Neural crest cell (in vitro differentiated cells): Measurements from ENCODE around the gene LPAR2. TPM values are rescaled to one million over a fixed set of nuclear protein-coding genes. Genes with fewer than 3 reads are reported as not detected.

Experiments
- DNase-seq: peaks from one replicate; pipeline ENCODE4 v3.0.0; 2021; ENCODE audit warnings: low read depth, mixed read lengths, low spot score
- H3K27ac Mint-ChIP-seq: one replicate; pipeline ENCODE4 v1.8.0; 2021; ENCODE audit warnings: mild to moderate bottlenecking, mixed read lengths; ENCODE audit not compliant: unreplicated experiment
- H3K27me3 Mint-ChIP-seq: 2 replicates; pipeline ENCODE4 v1.8.0; 2021; ENCODE audit warnings: low read depth, mild to moderate bottlenecking, mixed read lengths
- H3K36me3 Mint-ChIP-seq: 2 replicates; pipeline ENCODE4 v1.8.0; 2021; ENCODE audit warnings: low read depth, mild to moderate bottlenecking, mixed read lengths
- H3K4me1 Mint-ChIP-seq: 2 replicates; pipeline ENCODE4 v1.8.0; 2021; ENCODE audit warnings: mixed read lengths
- H3K4me3 Mint-ChIP-seq: one replicate; pipeline ENCODE4 v1.8.0; 2021; ENCODE audit warnings: mild to moderate bottlenecking, mixed read lengths
- H3K9me3 Mint-ChIP-seq: 2 replicates; pipeline ENCODE4 v1.8.0; 2021; ENCODE audit warnings: mixed read lengths
- CTCF ChIP-seq: fragments of 200-600 bp; sonication (generic); conservative IDR thresholded peaks from 2 replicates; pipeline ENCODE4 v1.5.0; 2021; ENCODE audit warnings: antibody characterized with exemption, mild to moderate bottlenecking
- total RNA-seq: library from RNA; stranded (reverse); gene quantifications from 2 replicates; pipeline ENCODE4 v1.2.1, GENCODE V29; 2021

The LPAR2 gene
- total RNA-seq, 1 donor from 2014 or later, result 115 TPM

- Mint-ChIP-seq H3K4me3 (no peak overlapping the region), H3K36me3 (peaks cover 2% of the 10 kb centered on the region), H3K27ac (no peak overlapping the region), H3K4me1 (peaks cover 17% of the 10 kb centered on the region), H3K9me3 (no peaks in the 10 kb centered on the region), H3K27me3 (peaks cover 3% of the 10 kb centered on the region)
- TF ChIP-seq CTCF, result no peak
- no peak for DNase-seq
Observed at GRCh38 chr19:19645233-19645870, 17.3 kb upstream of the LPAR2 start.

- no peak for TF ChIP-seq CTCF
- peak overlapping the region; percentile 94 for H3K27ac Mint-ChIP-seq
- peaks cover 3% of the 10 kb centered on the region for H3K27me3 Mint-ChIP-seq
- no peaks in the 10 kb centered on the region for H3K36me3 Mint-ChIP-seq
- peaks cover 17% of the 10 kb centered on the region for H3K4me1 Mint-ChIP-seq
- H3K4me3 Mint-ChIP-seq, result peak overlapping the region; percentile 94
- no peak for DNase-seq
- no peaks in the 10 kb centered on the region for H3K9me3 Mint-ChIP-seq
Observed at GRCh38 chr19:19644054-19644388, 16.0 kb upstream of the LPAR2 start.

DNA sequence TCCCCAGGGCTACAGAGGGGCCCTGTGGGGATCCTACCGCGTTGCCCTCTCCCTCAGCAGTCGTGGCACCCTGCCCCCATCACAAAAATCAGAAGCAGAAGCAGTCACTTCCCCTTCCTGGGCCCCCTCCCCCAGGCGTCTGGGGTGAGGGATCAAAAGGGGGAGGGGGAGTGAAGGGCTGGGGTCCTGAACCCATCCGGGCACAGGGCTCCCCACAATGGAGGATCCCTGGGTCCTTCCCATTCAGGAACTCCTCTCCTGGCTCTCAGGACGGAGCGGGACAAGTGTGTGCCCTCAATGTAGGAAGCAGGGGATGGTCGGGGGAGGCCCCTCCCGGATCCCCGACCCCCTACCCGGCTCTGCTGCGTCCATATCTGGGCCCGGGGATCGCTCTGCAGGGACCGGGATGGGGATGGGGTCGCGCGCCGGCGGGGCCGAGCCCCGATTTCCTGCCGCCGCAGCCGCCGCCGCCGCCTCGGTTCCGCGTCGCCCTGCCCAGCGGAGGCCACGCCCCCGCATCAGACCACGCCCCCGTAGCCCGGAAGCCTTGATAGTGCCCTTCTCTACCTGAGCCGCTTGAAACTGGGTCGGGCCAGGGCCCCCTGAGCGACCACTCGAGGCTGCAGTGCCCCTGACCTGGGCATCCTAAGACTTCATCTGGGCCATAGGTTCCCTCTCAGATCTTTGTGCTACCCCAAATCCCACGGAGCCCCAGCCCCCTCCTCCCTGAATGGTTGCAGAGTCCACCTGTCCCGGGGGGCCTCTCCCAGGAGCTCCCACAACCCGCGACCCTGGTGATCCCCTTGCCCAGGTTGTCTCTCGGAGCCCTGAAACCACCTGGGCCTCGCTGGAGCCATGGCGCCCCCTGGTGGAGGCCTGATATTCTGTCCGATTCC lies 15.4 kb upstream of the LPAR2 start, which contains the start of gene GMIP:
TSS of gene GMIP (minus strand) at position 500 of the 896 bp plus-strand sequence. CDS start at position 372, 128 bp downstream.
- H3K9me3 Mint-ChIP-seq, result no peaks in the 10 kb centered on the region
- H3K4me3 Mint-ChIP-seq, result peak within 1 kb of the TSS; percentile 94
- peak; percentile 79 for DNase-seq
- peaks cover 17% of the 10 kb centered on the region for H3K4me1 Mint-ChIP-seq
- peaks cover 3% of the 10 kb centered on the region for H3K27me3 Mint-ChIP-seq
- peak; percentile 94 for TF ChIP-seq CTCF
- H3K27ac Mint-ChIP-seq, result peak within 1 kb of the TSS; percentile 95
- H3K36me3 Mint-ChIP-seq, result no peaks in the 10 kb centered on the region

DNA sequence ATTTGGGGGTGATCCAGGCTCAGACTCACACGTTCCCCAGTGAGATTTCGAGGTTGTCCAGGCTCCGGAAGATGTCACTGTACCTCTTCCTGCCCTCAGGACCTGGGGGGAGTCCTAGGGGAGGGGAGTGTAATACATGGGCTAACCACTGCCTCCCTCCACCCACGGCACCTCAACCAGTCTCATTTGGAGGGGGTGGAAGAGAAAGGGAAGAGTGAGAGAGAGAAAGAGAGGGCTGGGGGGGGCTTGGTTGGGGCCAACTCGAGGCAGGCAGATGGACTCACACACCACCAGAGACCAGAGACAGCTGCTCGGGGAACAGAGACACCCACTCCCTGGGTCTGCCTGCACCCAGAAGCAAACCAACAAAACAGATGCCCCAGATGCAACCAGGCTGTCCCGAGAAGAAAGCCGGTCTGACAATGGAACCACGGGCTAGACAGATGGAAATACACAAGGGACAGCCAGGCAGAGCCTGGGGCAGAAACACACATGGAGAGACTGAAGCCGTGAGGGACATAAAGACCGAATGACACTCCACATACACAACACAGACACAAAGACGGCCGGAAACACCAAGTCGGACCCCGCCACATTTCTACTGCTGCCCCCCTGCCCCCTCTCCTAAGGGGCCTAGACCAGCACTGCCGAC lies 14.6 kb upstream of the LPAR2 start:
- no peak for TF ChIP-seq CTCF
- peaks cover 3% of the 10 kb centered on the region for H3K27me3 Mint-ChIP-seq
- no peak for DNase-seq
- H3K4me1 Mint-ChIP-seq, result peaks cover 17% of the 10 kb centered on the region
- no peaks in the 10 kb centered on the region for H3K9me3 Mint-ChIP-seq
- H3K36me3 Mint-ChIP-seq, result no peaks in the 10 kb centered on the region
- peak overlapping the region; percentile 95 for H3K27ac Mint-ChIP-seq
- peak overlapping the region; percentile 94 for H3K4me3 Mint-ChIP-seq

GRCh38 chr19:19637523-19638251 lies 9.7 kb upstream of the LPAR2 start:
- no peaks in the 10 kb centered on the region for H3K9me3 Mint-ChIP-seq
- H3K4me3 Mint-ChIP-seq, result no peak overlapping the region

More at GRCh38 chr19:19637523-19638251, 9.7 kb upstream of the LPAR2 start:
- Mint-ChIP-seq H3K27me3 (no peaks in the 10 kb centered on the region), H3K36me3 (peaks cover 10% of the 10 kb centered on the region), H3K4me1 (peaks cover 9% of the 10 kb centered on the region), H3K27ac (no peak overlapping the region)
- no peak for DNase-seq
- no peak for TF ChIP-seq CTCF
